ENCODE measurements around the gene RABGEF1.
"Not testable (repeated sequence)": the region's sequence is repeated elsewhere in the genome, so short reads cannot be mapped to it uniquely, and the experiment has no call there.

- not testable (repeated sequence) for TF ChIP-seq CTCF (IDR thresholded peaks at IDR 0.05); EZH2 (IDR thresholded peaks at IDR 0.05; ENCODE audit: borderline replicate concordance, insufficient read depth, low read depth, low read length, poor library complexity, severe bottlenecking)
Observed at GRCh38 chr7:66742298-66742697, 1.8 kb downstream of the RABGEF1 start.
